Neural cell (in vitro differentiated cells): Measurements from ENCODE around the gene TRAF2.
A peak's percentile ranks its signal among the peaks of the same experiment; 100 is the strongest.

ENCODE experiments used
- EP300 ChIP-seq: fragments of 450-650 bp; conservative IDR thresholded peaks from 2 replicates; pipeline ENCODE4 v1.6.1; 2014; ENCODE audit warnings: antibody characterized with exemption, mild to moderate bottlenecking, moderate library complexity; ENCODE audit not compliant: poor library complexity, severe bottlenecking
- EZH2 ChIP-seq: fragments of 200-600, 300-800 bp; shearing (Covaris generic), sonication (generic); IDR thresholded peaks from 2 replicates; pipeline ENCODE4 v1.6.1; 2014; ENCODE audit warnings: antibody characterized with exemption, low read length, borderline replicate concordance, mild to moderate bottlenecking; ENCODE audit not compliant: insufficient read depth, poor library complexity, severe bottlenecking
- POLR2AphosphoS5 ChIP-seq: IDR thresholded peaks from 2 replicates; pipeline ENCODE4 v1.6.1; 2012
- RAD21 ChIP-seq: fragments of 450-650 bp; conservative IDR thresholded peaks from 2 replicates; pipeline ENCODE4 v1.6.1; 2014; ENCODE audit warnings: antibody characterized with exemption, mild to moderate bottlenecking, moderate library complexity
- TF ChIP-seq, protein P1 (sequence below): fragments of 450-650 bp; IDR thresholded peaks from 2 replicates; pipeline ENCODE4 v1.5.1; 2014; ENCODE audit warnings: antibody characterized with exemption, mild to moderate bottlenecking, moderate library complexity; ENCODE audit not compliant: poor library complexity, severe bottlenecking

DNA sequence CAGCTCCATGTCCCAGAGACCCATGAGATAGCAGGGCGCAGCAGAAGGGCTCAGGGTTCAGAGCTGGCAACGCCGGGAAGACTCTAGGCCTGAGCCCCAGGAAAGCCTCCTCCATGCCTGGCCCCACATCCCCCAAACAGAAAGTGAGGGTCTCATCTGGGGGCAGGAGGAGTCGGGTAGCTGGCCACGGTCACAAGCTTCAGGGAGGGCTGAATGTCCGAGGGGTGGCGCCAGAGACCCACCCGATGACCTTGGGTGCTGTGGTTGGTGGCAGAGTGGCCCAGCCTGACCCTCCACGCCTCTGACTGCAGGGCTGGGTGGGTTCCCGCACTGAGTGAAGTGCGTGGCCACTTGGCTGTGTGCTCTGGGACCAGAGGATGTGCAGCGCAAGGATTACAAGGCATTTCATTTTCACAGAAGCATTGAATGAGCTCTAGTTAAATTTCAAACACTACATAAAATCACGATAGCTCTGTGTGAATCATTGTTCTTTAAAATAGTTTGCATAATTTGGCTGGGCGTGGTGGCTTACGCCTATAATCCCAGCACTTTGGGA, 61.7 kb downstream of the TRAF2 start:
- TF ChIP-seq, protein P1, sequence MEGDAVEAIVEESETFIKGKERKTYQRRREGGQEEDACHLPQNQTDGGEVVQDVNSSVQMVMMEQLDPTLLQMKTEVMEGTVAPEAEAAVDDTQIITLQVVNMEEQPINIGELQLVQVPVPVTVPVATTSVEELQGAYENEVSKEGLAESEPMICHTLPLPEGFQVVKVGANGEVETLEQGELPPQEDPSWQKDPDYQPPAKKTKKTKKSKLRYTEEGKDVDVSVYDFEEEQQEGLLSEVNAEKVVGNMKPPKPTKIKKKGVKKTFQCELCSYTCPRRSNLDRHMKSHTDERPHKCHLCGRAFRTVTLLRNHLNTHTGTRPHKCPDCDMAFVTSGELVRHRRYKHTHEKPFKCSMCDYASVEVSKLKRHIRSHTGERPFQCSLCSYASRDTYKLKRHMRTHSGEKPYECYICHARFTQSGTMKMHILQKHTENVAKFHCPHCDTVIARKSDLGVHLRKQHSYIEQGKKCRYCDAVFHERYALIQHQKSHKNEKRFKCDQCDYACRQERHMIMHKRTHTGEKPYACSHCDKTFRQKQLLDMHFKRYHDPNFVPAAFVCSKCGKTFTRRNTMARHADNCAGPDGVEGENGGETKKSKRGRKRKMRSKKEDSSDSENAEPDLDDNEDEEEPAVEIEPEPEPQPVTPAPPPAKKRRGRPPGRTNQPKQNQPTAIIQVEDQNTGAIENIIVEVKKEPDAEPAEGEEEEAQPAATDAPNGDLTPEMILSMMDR, result peak; percentile 41
- no peak for TF ChIP-seq EP300
- TF ChIP-seq POLR2AphosphoS5, result no peak
- no peak for TF ChIP-seq EZH2
- TF ChIP-seq RAD21, result peak; percentile 34
